Activated CD4-positive, alpha-beta T cell treated with anti-CD3 and anti-CD28 coated beads, Interleukin-2, amount 50 U/mL, for 1 hour (primary cell): Measurements from ENCODE around the gene MTAP.

ENCODE experiments used
- DNase-seq: peaks from one replicate; pipeline ENCODE4 v3.0.0-alpha.2; 2020

Gene MTAP

DNA sequence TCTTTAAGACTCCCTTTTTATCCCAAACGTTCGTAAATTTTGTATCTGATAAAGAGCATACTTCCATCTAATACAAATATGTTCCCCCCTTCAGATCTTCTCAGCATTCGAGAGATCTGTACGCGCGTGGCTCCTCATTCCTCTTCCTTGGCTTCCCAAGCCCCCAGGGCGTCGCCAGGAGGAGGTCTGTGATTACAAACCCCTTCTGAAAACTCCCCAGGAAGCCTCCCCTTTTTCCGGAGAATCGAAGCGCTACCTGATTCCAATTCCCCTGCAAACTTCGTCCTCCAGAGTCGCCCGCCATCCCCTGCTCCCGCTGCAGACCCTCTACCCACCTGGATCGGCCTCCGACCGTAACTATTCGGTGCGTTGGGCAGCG lies 171.9 kb downstream of the MTAP start:
- DNase-seq, result no peak

- no peak for DNase-seq
Measured at GRCh38 chr9:21974722-21975409, 172.4 kb downstream of the MTAP start.

DNA sequence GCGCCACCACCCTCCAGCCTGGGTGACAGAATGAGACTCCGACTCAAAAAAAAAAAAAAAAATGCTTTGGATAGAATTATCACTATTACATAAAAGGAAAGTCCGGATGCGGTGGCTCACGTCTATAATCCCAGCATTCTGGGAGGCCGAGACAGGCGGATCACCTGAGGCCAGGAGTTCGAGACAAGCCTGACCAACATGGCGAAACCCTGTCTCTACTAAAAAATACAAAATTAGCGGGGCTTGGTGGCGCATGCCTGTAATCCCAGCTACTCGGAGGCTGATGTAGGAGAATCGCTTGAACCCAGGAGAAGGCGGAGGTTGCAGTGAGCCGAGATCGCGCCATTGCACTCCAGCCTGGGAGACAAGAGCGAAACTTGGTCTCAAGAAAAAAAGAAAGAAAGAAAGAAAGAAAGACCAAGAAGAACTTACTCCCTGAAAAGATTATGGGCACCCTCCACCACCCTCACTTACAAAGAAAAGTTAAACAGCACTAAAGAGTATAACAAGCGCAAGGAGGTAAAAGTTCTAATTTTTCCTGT lies 174.0 kb downstream of the MTAP start:
- DNase-seq, result no peak

GRCh38 chr9:21982391-21982790 lies 180.0 kb downstream of the MTAP start:
- no peak for DNase-seq

DNA sequence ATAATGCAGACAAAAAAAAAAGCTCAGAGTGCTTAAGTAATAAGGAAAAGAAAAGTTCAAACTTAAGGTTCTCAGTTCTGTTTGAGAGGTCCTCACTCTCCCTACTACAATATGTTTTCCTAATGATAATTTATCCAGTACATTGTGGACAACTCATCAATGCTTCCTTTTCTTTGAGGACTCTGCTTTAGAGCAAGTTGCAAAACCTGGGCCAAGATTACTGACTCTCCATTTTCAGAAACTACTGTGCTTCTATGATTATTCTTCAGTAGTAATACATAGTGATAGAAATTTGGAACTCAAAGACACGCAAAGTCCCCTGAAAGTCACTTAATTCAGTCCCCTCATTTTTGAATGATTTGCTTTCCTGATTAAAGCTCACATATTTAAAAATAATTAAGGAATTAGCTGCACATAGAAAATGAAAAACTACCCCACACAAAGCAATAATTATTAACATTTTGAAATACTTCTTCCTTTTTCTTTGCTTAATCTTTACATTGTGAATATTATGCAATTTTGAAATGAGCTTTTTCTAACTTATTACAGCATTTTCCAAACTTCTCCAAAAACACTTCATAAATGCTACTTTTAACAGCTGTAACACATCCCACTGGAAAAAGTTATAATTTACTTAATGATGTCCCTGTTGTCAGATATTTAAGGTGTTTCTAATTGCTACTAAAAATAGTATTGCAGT lies 180.6 kb downstream of the MTAP start:
- no peak for DNase-seq

DNA sequence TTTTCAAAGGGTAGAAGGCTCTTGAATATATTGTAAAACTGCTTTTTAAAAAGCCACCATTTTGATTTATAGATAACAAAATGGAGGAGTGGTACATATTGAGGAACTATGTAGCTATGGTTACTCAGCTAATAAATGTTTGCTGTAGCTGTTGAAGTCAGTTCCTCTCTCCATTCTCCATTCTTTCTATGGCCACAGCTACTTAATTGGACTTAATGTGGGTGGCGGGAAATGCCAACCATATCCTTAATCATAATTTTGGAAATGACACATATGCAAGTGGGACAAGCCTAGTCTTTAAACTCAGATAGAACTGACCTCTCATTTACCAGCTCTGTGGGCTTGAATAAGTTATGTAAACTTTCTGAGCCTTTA lies 181.1 kb downstream of the MTAP start:
- DNase-seq, result no peak

DNA sequence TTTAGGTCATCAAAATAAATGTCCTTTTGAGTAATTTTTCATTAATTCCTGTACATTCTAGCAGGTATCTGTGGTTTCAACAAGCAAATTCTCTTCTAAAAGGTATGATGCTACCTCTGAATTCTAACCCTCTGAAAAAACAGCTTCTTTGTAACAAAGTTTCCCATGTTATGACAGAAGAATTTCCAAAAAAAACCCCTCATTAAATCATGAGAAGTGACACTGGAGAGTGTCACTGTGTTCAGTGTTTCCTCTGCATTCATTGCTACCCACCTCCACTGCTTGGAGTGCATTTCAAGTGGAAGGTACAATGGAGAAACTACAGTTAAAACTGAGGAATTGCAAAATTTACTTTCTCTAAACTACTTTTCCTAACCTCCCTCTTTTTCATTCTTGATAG lies 181.7 kb downstream of the MTAP start:
- DNase-seq, result no peak

- DNase-seq, result no peak
Measured at GRCh38 chr9:21985964-21986667, 183.7 kb downstream of the MTAP start.
